RWPE2 (cell line): ENCODE measurements around the gene GPR135.

Experiments
- ATAC-seq: fragments of 200-7000 bp; cut with Tn5 transposase; 3 replicates; pipeline ENCODE4 v1.9.1; 2021; ENCODE audit warnings: low read depth
- DNase-seq: peaks from one replicate; pipeline ENCODE4 v3.0.0-alpha.2; 2020; ENCODE audit warnings: low spot score
- H3K27ac ChIP-seq: fragments of 450-650 bp; 2 replicates; pipeline ENCODE4 v1.5.1; 2017; ENCODE audit warnings: mild to moderate bottlenecking; ENCODE audit not compliant: poor library complexity, severe bottlenecking
- H3K27me3 ChIP-seq: fragments of 250-450 bp; sonication (Bioruptor Pico); 2 replicates; pipeline ENCODE4 v1.5.1; 2021; ENCODE audit warnings: mild to moderate bottlenecking, moderate library complexity; ENCODE audit not compliant: insufficient read depth, poor library complexity, severe bottlenecking
- H3K36me3 ChIP-seq: fragments of 250-450 bp; sonication (Bioruptor Pico); 2 replicates; pipeline ENCODE4 v1.5.1; 2020; ENCODE audit warnings: low read depth, mild to moderate bottlenecking, moderate library complexity
- H3K4me1 ChIP-seq: fragments of 250-450 bp; sonication (Bioruptor Pico); 2 replicates; pipeline ENCODE4 v1.5.1; 2021; ENCODE audit warnings: mild to moderate bottlenecking, moderate library complexity; ENCODE audit not compliant: insufficient read depth, poor library complexity, severe bottlenecking
- H3K4me3 ChIP-seq: fragments of 250-450 bp; sonication (Bioruptor Pico); 2 replicates; pipeline ENCODE4 v1.5.1; 2021; ENCODE audit warnings: mild to moderate bottlenecking, moderate library complexity; ENCODE audit not compliant: severe bottlenecking
- H3K9me3 ChIP-seq: fragments of 250-450 bp; sonication (Bioruptor Pico); 2 replicates; pipeline ENCODE4 v1.5.1; 2021; ENCODE audit warnings: mild to moderate bottlenecking, moderate library complexity; ENCODE audit not compliant: severe bottlenecking
- TF ChIP-seq, protein P1 (sequence below): fragments of 450-650 bp; IDR thresholded peaks from one replicate; pipeline ENCODE4 v1.5.1; 2017; ENCODE audit warnings: mild to moderate bottlenecking, moderate library complexity; ENCODE audit not compliant: poor library complexity, severe bottlenecking

GPR135 gene

DNA sequence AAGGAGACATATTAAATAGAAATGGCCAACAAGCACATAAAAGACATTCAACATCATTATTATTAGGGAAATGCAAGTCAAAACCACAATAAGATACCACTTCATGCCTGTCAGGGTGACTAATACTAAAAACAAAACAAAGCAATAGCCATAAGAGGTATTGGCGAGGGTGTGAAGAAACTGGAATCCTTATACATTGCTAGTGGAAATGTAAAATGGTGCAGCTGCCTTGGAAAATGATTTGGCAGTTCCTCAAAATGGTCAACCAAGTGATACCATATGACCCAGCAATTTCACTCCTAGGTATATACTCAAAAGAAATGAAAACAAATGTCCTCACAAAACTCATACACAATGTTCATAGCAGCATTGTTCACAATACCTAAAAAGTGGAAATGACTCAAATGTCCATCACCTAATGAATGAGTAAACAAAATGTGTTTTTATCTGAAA lies 27.0 kb downstream of the GPR135 start:
- peak; percentile 81 for ATAC-seq
- Histone ChIP-seq H3K4me1 (peaks cover 28% of the 10 kb centered on the region), H3K4me3 (no peak overlapping the region), H3K27ac (peak overlapping the region; percentile 50), H3K9me3 (no peaks in the 10 kb centered on the region), H3K27me3 (no peaks in the 10 kb centered on the region), H3K36me3 (no peaks in the 10 kb centered on the region)
- no peak for DNase-seq
- TF ChIP-seq, protein P1, sequence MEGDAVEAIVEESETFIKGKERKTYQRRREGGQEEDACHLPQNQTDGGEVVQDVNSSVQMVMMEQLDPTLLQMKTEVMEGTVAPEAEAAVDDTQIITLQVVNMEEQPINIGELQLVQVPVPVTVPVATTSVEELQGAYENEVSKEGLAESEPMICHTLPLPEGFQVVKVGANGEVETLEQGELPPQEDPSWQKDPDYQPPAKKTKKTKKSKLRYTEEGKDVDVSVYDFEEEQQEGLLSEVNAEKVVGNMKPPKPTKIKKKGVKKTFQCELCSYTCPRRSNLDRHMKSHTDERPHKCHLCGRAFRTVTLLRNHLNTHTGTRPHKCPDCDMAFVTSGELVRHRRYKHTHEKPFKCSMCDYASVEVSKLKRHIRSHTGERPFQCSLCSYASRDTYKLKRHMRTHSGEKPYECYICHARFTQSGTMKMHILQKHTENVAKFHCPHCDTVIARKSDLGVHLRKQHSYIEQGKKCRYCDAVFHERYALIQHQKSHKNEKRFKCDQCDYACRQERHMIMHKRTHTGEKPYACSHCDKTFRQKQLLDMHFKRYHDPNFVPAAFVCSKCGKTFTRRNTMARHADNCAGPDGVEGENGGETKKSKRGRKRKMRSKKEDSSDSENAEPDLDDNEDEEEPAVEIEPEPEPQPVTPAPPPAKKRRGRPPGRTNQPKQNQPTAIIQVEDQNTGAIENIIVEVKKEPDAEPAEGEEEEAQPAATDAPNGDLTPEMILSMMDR, result no peak

GRCh38 chr14:59435987-59436386 lies 29.2 kb downstream of the GPR135 start:
- TF ChIP-seq, protein P1, result no peak
- Histone ChIP-seq H3K9me3 (no peaks in the 10 kb centered on the region), H3K36me3 (no peaks in the 10 kb centered on the region), H3K4me3 (no peak overlapping the region), H3K27me3 (no peaks in the 10 kb centered on the region), H3K4me1 (peaks cover 28% of the 10 kb centered on the region), H3K27ac (no peak overlapping the region)
- DNase-seq (no peak), ATAC-seq (no peak)

GRCh38 chr14:59435101-59435500 lies 30.1 kb downstream of the GPR135 start:
- H3K36me3 ChIP-seq, result no peaks in the 10 kb centered on the region
- no peak for DNase-seq
- peaks cover 28% of the 10 kb centered on the region for H3K4me1 ChIP-seq
- no peak overlapping the region for H3K4me3 ChIP-seq
- no peaks in the 10 kb centered on the region for H3K9me3 ChIP-seq
- no peaks in the 10 kb centered on the region for H3K27me3 ChIP-seq
- TF ChIP-seq, protein P1, result no peak
- no peak overlapping the region for H3K27ac ChIP-seq
- ATAC-seq, result no peak

GRCh38 chr14:59429790-59430189 lies 35.4 kb downstream of the GPR135 start:
- no peaks in the 10 kb centered on the region for H3K9me3 ChIP-seq
- TF ChIP-seq, protein P1, result no peak
- ATAC-seq, result no peak
- H3K4me1 ChIP-seq, result peaks cover 6% of the 10 kb centered on the region
- DNase-seq, result no peak
- H3K27me3 ChIP-seq, result no peaks in the 10 kb centered on the region
- no peaks in the 10 kb centered on the region for H3K36me3 ChIP-seq
- no peak overlapping the region for H3K27ac ChIP-seq
- no peak overlapping the region for H3K4me3 ChIP-seq

DNA sequence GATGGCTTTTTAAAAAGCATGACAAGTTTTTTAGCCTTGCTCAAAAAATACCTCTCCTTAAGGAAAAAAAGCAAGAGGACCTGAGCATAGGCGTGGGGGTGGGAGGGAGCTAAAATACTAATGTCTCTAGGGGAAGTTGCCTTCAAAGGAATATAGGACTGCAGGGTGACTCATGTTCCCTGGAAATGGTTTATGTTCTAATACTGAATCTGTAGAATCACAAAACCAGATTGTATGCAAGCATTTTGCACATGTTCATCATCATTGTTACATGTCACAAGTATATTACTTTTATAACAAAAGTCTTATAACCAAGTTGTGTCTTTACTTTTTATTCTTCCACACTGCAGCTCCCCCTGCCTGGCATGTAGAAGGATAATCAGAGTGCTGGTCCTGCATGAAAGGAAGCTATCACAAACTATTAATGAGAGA lies 36.6 kb downstream of the GPR135 start:
- TF ChIP-seq, protein P1, result no peak
- Histone ChIP-seq H3K27ac (no peak overlapping the region), H3K27me3 (no peaks in the 10 kb centered on the region), H3K9me3 (no peaks in the 10 kb centered on the region), H3K4me1 (peaks cover 6% of the 10 kb centered on the region), H3K36me3 (no peaks in the 10 kb centered on the region), H3K4me3 (no peak overlapping the region)
- DNase-seq (no peak), ATAC-seq (peak; percentile 78)
